NCI-H446 treated with DMSO at 0.1 percent for 48 hours (cell line): Measurements from ENCODE around the gene NPR3.

Experiments used
- DNase-seq: peaks from one replicate; lab custom pipeline; 2025; lab: John Stamatoyannopoulos, UW

Gene NPR3

DNA sequence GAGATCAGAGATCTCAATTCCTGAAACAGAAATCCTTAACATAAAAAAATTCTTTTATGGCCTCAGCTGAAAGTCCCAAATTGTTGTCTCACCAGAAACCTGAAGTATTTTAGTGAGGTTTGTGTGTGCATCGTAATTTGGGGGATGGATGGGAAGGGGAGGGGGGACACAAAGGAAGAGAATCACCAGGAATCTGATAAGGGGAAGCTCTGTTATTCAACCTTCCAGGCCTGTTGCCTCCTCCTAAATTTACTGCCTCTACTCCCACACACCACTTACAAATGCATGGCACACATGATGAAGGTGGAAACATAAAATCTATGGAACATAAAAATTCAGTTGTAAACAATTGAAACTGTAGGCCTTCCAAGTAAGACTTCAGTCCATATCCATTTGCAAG, 97.7 kb downstream of the NPR3 start:
- no peak for DNase-seq

DNA sequence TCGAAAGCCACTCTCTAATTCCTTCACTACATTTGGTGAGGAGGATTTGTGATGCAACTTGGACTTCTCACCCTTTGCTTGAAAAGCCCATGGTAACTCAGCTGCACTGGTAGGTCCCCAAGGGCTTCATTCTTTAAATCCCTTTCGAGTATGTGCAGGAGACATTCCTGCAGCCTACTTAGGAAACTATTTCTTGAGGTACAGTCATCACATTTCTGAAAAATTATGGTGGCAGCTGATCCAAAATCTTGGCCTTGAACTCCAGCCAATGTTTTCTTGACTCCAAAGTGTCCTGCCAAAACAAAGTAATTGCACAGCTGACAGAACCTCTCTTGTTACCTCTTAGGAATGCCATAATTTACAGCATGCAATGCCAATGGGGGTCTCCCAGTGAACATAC, 99.7 kb downstream of the NPR3 start:
- no peak for DNase-seq

DNA sequence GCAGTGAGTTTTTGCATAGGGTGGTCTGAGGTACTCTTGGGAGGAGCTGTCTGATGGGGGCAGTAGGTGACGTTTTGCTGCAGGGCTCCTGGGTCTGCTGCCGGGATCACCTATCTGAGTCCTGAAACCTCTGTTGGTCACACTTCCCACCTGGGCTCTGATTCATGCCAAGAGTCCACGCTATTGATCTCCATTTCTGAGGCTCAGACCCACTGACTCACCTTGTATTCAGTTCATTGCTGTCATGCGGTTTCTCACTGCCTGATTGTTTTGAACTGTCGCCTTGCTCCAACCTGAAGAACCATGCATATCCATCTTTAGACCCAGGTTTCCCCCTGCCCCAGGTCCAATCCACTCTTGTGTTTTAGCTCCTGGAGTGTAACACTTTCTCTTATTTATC, 101.3 kb downstream of the NPR3 start:
- DNase-seq: no peak

DNA sequence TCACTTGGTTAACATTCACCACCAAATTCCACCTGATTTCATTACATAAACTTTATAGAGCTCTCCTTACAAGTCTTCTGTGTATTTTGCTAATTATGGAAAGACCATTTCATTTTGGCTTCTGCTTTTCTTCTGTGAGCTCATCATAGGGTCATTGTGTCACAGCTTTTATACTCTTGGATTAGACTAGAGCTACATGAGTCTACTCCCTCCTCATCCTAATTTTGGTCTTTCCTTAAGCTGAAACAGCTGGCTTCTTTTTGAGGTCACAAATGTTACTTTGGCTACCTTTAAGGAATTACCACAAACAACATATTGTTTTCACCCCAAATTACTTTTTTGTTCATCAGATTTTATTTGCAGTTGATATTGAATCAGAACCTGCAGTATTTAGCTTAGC, 103.0 kb downstream of the NPR3 start:
- no peak for DNase-seq

DNA sequence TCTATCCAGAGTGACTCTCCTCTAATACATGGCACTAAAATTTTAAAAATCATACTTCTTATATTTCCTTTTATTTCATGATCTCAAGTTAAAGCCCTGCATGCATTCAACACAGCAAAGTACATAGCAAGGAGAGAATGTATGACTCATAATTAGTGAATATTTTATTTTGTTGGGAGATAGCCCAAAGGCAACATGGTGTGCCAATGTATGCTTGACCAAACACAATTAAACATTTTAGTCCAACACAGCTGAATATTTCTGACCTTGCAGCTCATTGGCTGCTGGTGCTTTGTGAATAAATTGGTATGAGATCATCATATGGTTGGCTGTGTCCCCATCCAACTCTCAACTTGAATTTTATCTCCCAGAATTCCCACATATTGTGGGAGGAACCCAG, 103.5 kb downstream of the NPR3 start:
- peak; percentile 37 for DNase-seq

DNA sequence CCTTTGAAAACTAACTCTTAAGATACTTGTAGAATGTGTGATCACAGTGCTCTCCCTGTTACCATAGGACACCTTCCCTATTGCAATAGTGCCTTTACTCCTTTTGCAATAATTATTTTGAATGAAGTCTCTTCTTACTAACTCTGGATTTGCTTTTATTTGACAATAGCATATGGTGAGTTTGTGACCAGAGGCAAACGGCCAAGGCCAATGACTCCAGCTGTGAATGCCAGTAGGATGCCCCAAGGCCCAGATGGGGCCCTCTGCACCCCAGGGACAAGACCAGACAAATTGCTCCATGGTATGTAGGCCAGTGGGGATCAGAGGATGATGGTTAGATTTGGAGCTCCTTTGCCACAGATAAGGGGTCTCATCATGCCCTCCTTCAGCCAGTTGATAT, 116.9 kb downstream of the NPR3 start:
- no peak for DNase-seq

DNA sequence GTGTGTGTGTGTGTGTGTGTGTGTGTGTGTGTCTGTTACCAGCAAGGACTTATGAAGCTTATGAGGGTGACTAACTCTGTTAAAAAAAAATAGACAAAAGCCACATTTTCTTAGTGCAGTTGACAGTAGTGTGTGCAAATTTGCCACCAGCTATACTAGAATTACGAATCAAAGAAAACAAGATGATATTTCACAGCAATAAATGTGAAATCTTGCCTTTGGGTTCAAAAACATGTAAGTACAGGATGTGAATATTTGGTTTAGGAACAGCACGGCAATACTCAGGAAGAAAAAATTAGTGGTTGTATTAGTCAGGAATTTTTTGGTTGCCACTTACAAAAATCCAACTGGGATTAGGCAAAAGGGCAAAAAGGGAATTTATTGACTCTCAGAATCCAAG, 117.4 kb downstream of the NPR3 start:
- no peak for DNase-seq

DNA sequence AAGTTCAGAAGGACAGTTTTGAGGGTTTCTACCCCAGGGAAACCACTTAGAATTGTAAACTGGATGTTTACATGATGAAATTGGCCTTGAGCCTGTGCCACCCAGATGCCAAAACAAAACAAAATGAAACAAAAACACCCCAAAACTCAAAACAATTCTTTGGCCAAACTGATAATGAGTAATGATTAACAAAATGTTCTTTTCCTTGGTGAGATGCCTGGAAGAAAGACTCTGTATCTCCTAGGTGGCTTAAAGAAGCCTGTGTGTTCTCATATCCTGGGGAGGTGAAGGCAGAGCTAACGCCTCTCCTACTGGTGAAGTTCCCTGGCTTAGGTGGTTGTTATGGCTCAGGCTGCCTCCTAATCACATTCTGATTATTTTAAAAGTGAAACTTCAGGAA, 120.5 kb downstream of the NPR3 start:
- DNase-seq: no peak

DNA sequence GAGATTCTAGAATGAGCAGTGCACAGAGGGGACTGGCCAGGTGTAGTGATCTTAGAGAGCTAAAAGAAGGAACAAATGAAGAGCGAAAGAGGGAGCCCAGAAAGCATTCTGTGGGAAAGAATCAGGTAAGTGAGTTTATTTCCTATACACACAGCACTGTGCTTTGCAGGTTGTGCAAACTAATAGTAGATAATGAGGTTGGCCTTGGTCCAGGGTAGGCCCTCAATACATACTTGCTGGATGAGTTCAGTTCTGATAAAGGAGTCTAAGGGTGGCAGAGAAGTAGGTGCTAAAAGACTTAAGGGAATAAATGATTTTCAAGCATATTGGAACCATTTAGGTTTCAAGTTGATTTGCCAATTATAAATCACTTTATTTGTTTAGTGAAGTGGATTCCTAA, 122.0 kb downstream of the NPR3 start:
- no peak for DNase-seq

DNA sequence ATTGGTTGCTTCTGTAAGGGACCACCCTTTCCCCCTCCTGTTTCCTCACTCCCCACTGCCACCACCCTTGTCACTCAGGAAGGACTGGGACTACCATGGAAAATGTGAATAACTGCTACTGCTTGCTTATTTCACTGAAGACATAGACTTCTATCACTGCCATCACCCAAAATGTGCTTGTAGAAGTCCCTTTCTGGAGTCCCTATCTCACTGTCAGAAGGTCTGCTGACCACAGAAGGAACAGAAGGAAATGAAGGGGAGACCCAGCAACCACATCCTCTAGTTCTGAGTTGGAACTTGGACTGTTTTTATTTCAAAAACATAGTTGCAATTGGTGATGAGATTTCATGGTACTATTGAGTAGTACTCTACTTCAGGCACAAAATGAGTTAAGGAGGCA, 122.5 kb downstream of the NPR3 start:
- DNase-seq: no peak

DNA sequence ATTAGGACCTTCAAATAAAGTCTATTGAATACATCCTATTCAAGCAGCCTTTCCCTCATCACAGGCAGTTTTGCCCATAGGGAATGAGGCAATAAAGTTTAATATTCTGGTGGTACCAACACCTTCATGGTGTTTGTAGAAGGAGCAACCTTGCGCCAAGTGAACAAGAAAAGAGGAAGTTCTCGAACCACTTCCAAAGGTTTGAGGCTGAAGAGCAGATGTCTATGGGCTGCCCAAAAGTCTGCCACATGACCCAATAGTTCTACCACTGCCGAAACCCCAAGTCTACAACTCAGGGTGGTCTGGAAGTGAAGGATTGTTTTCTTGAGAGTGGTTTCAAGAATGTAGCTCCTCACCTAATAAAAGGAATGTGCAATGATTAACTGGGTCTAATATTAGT, 123.1 kb downstream of the NPR3 start:
- no peak for DNase-seq

DNA sequence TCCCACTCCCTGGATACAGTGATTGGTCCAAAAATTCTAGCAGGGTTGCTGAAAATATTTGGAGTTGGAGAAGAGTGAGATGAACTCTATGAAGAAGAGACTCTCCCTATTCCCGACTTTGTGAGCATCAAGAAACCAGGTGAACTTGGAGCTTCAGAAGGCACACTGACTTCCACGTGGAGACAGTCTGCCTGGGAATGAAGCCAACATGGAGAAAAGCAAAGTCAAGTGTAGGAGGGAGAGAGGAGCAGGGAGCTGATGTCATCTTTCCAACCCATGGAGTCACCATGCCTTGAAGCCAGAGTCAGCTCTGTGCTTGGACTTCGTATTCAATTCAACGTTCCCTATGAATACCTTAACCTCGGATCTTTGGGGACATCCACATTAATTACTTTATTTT, 125.1 kb downstream of the NPR3 start:
- DNase-seq: no peak

DNA sequence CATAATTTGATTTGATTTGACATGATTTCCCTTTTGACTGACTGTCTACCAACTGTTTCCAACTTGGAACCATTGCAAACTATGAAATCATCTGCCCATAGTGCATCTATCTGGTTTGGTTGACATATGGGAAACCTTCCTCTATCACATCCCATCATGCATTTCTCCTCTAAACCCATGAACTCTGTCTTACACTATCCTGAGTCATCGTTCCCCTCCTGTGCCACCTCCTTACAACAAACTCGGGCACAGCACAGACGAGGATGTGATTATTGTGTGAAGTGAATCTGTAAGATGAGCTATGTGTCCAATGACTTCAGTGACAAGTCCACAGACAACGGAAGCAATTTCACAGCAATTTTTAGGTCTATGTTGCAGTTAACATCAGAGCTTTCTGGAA, 126.1 kb downstream of the NPR3 start:
- DNase-seq: no peak

DNA sequence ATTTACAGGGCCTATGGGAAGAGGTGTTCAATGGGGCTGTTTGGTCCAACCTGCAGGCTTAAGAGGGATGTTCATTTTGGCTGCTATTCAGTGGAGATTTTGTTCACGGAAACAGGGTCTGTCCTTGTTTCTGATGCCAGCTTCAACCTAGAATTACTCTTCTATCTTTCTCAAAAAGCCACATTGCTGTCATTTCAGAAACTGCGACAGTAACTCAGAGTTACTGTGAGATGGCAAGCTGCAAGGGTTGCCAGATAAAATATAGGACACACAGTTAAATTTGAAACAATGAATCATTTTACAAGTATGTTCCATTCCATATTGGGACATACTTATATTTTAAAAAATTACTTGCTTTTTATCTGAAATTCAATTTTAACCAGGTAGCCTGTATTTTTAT, 128.0 kb downstream of the NPR3 start:
- DNase-seq: no peak

DNA sequence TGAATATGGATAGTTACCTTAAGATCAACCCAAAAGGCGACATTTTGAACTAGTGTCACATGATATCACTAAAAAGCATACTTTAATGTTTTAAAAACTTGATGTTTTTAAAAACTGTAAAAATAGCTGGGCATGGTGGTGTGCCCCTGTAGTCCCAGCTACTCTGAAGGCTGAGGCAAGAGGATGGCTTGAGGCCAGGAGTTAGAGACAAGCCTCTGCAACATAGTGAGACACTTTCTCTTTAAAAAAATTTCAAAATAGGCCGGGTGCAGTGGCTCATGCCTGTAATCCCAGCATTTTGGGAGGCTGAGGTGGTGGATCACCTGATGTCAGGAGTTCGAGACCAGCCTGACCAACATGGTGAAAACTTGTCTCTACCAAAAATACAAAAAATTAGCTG, 129.5 kb downstream of the NPR3 start:
- no peak for DNase-seq
